ENCODE data around the gene PEX7. TPM values are rescaled to one million over a fixed set of nuclear protein-coding genes. Genes with fewer than 3 reads are reported as not detected.
A peak's percentile ranks its signal among the peaks of the same experiment; 100 is the strongest.

Gene PEX7
- total RNA-seq, 1 donor from 2014 or later: 11.7 TPM

GRCh38 chr6:136961848-136962247 is 139.5 kb downstream of the PEX7 start:
- DNase-seq (ENCODE audit: missing footprints) (no peak), ATAC-seq (no peak)
- intact Hi-C loops (cut with DNase I): loop anchor here (10.0 kb wide), 1 partner anchor 243 kb away; no protein-coding TSS in a partner anchor

- ATAC-seq (peak; percentile 89), DNase-seq (ENCODE audit: missing footprints) (no peak)
- intact Hi-C loops (cut with DNase I): loop anchor here (10.0 kb wide), 1 partner anchor 242 kb away; no protein-coding TSS in a partner anchor
These were observed 140.3 kb downstream of the PEX7 start for GRCh38 chr6:136962661-136963060.

GRCh38 chr6:136963259-136963658 is 140.9 kb downstream of the PEX7 start:
- ATAC-seq (peak; percentile 81), DNase-seq (ENCODE audit: missing footprints) (no peak)
- intact Hi-C loops (cut with DNase I): loop anchor here (10.0 kb wide), 1 partner anchor 242 kb away; no protein-coding TSS in a partner anchor

Other genes starting within 250 kb of the PEX7 start
- 34.7 TPM for gene MAP3K5, start 30.1 kb upstream of the PEX7 start, total RNA-seq
- not detected for gene SLC35D3, start 99.7 kb downstream of the PEX7 start, total RNA-seq
- gene IL20RA, start 222.4 kb downstream of the PEX7 start, total RNA-seq: 6.7 TPM